NCI-H345 (cell line): ENCODE data around the gene DOHH.
"Not testable (repeated sequence)": the region's sequence is repeated elsewhere in the genome, so short reads cannot be mapped to it uniquely, and the experiment has no call there.

ENCODE experiments used
- DNase-seq: peaks from one replicate; lab custom pipeline; 2025; lab: John Stamatoyannopoulos, UW

The DOHH gene

DNA sequence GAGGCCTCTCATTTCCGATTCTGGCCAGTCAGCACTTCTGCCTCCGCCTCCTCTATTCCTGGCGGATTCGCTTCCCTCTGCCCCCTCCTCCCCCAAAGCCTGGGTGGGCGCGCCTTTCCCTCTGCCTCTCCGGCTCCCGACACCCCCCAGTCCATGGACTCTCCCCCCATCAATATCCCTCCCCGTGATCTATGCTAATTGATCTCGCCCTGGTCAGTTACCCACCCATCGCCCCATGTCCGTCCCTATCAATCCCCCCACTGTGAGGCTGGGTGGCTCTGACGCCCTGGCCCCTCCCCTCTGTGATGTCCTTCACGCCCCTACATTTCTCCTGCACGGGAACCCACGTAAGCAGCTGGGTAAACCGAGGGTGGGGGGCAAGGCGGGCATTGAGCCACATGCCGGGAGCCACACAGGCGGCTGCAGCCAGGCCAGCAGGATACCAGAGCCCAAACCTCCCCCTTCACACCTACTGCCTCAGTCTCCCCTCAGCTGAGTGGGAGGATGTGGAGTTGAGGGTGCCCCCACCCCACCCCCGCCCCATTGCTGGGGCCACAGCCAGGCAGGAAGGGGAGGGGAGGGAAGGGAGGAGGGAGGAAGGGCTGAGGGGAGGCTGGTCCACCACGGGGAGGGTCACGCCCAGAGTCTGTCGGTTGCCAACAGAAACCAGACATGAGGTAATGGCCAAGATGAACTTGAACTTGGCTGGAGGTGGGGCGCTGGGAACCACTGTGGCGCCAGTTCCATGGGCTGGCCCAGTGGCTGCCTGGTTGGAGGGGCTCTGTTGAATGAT, 41.2 kb downstream of the DOHH start:
- no peak for DNase-seq

DNA sequence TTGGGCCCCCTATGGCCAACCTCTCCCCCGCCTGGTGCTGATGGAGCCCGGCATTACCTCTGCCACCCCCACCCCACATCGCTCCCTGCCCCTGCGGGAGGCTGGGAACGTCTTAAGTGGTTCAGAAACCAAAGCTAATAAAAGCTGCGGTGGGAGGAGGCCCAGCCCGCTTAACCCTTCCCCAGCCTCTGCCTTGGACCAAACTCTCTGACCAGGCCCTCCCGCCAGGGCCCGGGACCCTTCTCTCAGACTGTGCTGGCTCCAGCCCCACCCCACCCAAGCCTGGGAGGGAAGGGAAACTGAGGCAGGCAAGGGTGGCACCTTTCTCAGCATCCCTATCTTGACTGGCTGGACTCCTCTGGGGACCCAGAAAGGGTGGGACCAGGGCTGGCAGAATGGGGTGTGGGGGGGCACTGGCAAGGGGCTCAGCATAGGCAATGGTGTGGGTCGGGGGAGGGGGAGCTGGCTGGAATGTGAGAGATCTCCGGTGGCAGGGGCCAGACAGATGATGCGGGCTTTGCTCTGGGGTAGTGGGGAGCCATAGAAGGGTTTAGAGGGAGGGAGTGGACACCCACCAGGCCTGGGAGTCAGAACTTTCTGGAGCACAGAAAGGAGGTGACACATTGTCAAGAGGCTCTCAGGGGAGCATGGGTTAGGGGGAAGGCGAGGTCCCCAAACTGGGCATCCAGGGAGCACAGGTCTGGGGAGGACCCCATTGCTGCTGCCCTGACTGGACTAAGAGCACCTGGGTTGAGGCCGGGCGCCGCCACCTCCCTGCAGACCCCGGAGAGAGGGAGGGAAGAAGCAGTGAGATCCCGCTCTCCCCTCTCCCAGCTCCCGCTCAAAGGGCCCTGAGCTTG, 42.0 kb downstream of the DOHH start:
- no peak for DNase-seq

DNA sequence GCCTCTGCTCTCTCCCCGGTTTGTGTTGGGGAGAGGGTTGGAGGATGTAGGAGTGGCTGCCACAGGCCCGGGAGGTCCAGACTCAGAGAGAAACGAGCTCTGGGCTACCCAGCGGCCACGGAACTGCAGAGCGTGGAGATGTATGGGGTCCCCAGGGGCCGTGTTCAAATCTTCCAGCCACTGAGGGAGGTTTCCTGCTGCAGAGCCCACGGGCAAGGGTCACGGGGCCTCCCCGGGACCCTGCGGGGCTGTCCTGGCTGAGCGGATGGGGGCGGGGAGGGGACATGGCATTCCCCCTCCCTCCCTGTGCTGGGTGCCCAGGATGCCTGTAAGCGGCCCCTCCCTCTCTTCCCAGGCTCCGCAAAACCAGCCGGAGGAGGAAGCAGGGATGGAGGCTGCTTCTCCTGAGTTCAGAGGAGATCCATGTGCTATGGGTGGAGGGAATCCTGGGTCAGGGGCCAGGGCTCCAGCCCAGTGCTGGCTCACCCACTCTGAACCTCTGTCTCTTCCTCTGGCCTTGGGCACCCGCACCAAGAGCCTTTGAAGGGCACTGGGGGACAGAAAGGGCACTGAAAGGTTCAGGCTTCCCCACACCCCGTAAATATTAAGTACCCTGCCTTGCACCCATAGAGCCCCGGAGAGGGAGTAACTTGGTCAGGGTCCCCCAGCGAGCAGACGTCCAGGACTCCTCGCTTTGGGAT, 42.8 kb downstream of the DOHH start:
- no peak for DNase-seq

- no peak for DNase-seq
Measured at GRCh38 chr19:3456925-3457527, 43.4 kb downstream of the DOHH start.

DNA sequence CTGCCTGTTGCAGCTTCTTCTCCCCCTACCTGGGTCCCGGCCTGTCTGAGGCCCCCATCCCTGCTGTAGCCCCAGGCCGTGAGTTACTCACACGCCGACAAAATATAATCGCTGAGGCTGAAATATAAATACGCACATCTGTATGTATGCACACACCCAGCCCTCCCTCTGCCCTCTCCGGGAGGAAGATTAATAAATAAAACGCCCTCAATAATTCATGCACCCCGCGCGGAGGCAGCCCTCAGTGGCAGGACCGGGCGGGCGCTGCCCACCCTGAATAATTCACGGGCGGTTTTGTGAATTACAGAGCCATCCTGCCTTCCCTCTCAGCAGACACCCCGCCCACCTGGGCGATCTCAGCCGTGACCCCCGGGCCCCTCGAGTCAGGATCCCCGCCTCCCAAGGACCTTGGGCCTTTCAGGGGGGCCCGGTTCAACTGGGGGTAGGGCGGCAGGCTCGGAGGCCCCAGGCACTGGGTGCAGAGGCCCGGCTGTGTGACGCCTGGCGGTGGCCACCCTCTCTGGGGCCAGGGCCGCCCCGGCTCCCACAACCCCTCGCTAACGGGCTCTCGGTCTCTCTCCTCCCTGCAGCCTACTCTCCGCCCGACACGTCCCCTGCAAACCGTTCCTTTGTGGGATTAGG, 44.4 kb downstream of the DOHH start:
- DNase-seq = no peak

DNA sequence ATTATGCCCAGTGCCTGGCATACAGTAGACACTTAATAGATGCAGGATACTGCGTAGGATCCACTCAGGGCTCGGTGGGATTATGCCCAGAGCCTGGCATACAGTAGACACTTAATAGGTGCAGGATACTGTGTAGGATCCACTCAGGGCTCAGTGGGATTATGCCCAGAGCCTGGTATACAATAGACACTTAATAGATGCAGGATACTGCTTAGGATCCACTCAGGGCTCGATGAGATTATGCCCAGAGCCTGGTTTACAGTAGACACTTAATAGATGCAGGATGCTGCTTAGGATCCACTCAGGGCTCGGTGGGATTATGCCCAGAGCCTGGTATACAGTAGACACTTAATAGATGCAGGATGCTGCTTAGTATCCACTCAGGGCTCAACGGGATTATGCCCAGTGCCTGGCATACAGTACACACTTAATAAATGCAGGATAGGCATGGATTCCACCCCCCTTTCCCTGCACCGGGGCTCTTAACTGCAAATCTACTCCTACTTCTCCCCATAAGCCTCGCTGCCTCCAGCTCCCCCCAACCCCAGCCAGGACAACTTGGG, 45.0 kb downstream of the DOHH start:
- no peak for DNase-seq

DNA sequence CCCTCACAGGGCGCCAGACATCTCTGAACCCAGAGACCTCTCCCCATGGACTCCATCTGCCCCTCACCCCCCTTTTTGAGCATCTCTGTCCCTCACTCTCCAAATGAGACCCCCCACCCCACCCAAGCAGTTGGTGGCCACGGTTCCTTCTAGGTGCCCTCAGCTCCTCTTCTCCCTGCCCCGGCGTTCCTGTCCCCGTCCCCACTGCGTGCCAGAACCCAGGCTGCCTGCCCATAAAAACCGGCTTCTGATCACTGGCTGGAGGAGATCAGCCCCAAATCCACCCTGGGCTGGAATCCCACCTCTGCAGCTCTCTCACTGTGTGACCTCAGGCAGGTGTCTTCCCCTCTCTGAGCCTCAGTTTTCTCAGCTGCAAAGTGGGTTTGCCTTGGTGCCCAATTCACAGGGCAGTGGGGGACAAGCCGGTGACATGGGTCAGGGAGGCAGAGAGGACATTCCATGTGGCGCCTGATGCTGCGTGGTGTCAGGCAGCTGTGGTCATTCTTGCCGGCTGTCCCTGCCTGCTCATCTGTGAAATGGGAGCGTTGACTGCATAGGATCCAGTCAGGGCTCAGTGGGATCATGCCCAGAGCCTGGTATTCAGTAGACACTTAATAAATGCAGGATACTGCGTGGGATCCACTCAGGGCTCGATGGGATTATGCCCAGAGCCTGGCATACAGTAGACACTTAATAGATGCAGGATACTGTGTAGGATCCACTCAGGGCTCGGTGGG, 45.6 kb downstream of the DOHH start:
- no peak for DNase-seq

DNA sequence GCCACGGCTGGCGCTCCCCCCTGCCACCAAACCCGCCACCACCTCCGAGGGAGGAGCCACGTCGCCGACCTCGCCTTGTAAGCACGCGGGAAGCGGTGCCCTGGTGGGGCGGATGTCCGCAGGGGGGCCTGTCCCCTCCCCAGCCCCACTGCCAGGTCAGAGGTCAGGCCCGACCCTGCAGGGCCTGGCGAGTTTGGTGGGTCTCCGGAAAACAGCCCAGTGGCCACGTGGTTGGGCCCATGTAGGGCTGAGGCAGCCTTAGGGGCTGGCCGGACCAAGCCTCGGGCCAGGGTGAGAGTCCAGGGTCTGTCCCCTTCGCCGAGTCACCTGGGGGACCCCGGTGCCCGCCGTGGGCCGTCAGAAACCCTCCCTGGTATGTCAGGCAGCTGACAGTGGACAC, 46.6 kb downstream of the DOHH start:
- DNase-seq = no peak

- DNase-seq = not testable (repeated sequence)
Measured at GRCh38 chr19:3452942-3453214, 47.6 kb downstream of the DOHH start.

- DNase-seq = no peak
Measured at GRCh38 chr19:3452171-3452941, 48.1 kb downstream of the DOHH start.

DNA sequence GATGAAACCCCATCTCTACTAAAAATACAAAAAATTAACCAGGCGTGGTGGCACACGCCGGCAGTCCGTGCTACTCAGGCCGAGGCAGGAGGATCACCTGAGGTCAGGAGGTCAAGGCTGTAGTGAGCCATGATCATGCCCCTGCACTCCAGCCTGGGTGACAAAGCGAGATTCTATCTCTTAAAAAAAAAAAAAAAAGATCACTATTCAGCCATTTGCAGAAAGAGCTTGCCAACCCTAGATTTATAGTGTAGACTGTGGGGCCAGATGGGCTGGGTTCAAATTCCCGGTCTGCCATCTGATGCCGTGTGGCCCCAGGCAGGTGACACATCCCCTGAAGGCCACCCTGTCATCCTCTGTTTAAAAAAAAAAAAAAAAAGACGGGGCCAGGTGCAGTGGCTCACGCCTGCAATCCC, 49.0 kb downstream of the DOHH start:
- no peak for DNase-seq

- DNase-seq = no peak
Measured at GRCh38 chr19:3450796-3451411, 49.6 kb downstream of the DOHH start.

DNA sequence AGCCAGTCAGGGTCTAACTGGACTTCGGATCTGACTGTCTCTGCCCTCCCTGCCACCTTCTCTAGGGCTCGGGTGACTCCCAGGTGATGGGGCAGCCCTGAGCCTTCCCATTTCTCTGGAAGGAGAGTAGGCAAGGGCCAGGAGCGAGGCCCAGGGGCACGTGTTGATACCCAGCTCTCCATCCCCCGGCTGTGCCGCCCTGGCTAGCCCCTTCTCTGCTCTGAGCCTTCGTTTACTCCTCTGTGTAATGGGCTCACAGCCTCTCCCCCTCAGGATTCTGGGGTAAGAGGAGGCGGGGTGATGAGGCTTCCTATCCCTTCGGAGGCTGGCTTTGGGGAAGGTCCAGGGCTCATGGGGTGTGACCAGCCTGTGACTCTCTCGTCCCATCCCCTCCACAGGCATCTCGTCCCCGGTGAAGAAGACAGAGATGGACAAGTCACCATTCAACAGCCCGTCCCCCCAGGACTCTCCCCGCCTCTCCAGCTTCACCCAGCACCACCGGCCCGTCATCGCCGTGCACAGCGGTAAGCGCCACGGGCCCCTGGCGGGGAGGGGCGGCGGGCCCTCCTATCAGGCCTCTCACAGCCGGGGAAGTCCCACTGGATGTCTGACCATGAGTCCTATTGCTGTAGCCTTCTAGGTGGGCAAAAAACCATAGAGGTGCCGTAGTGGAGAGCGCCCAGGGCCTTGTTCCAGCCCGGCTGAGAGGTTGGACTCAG, 51.7 kb downstream of the DOHH start:
- DNase-seq = no peak

- DNase-seq = not testable (repeated sequence)
Measured at GRCh38 chr19:3446657-3447056, 53.8 kb downstream of the DOHH start.

DNA sequence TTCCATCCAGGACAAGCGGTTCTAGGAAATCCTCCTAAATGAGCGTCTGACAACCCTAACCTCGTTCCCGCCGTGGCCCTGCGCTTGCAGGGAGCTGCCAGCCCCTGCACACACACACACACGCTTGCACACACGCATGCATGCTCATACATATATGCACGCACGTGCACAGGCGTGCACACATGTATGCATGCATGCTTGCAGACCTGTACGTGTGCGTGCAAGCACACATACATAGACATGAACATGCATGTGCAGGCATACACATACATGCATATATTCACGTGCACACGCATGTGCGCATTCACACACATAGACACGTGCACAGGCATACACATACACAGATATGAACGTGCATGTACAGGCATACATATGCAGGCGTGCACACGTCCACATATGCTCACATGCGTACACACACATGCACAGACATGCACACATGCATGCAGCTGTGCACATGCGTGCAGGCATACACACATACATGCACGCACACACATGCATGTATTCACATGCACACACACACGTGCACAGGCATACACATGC, 55.7 kb downstream of the DOHH start:
- no peak for DNase-seq

- no peak for DNase-seq
Measured at GRCh38 chr19:3443840-3444694, 56.4 kb downstream of the DOHH start.

GRCh38 chr19:3442487-3443071, 57.9 kb downstream of the DOHH start:
- no peak for DNase-seq

- DNase-seq = no peak
Measured at GRCh38 chr19:3441986-3442329, 58.5 kb downstream of the DOHH start.
